Activated CD8-positive, alpha-beta memory T cell treated with anti-CD3 and anti-CD28 coated beads, Interleukin-2, amount 10 ng/mL, durations not matched to agents 7 days and 5 days (primary cell): ENCODE data around the gene STARD10. TPM values are rescaled to one million over a fixed set of nuclear protein-coding genes. Genes with fewer than 3 reads are reported as not detected.

Experiments
- ATAC-seq: fragments of 150-1000 bp; cut with Tn5 transposase; one replicate; pipeline ENCODE4 v1.10.0; 2021; ENCODE audit warnings: moderate library complexity
- CTCF ChIA-PET: fragments of 350-600 bp; sonication (Branson Sonifier 250); formaldehyde crosslinking; loops from one replicate; lab custom pipeline; 2021; ENCODE audit warnings: antibody characterized with exemption; lab: Charles Lee
- DNase-seq: peaks from one replicate; pipeline ENCODE4 v3.0.0-alpha.2; 2020
- H3K27ac Mint-ChIP-seq: one replicate; pipeline ENCODE4 v1.8.0; 2021; ENCODE audit warnings: mild to moderate bottlenecking, mixed read lengths
- H3K27me3 Mint-ChIP-seq: one replicate; pipeline ENCODE4 v1.8.0; 2021; ENCODE audit warnings: mixed read lengths
- H3K36me3 Mint-ChIP-seq: one replicate; pipeline ENCODE4 v1.8.0; 2021; ENCODE audit warnings: mild to moderate bottlenecking, mixed read lengths
- H3K4me1 Mint-ChIP-seq: one replicate; pipeline ENCODE4 v1.8.0; 2021; ENCODE audit warnings: mixed read lengths
- H3K4me3 Mint-ChIP-seq: one replicate; pipeline ENCODE4 v1.8.0; 2021; ENCODE audit warnings: mild to moderate bottlenecking, moderate library complexity, mixed read lengths
- H3K9me3 Mint-ChIP-seq: one replicate; pipeline ENCODE4 v1.8.0; 2022; ENCODE audit warnings: low read depth, mixed read lengths
- total RNA-seq, 2 experiments: library from RNA; stranded (reverse); gene quantifications; one replicate each; pipeline ENCODE4 v1.2.3, GENCODE V29; 2021

Gene STARD10
- total RNA-seq, 2 experiments from 2014 or later, result 8.4 to 18.4 TPM

DNA sequence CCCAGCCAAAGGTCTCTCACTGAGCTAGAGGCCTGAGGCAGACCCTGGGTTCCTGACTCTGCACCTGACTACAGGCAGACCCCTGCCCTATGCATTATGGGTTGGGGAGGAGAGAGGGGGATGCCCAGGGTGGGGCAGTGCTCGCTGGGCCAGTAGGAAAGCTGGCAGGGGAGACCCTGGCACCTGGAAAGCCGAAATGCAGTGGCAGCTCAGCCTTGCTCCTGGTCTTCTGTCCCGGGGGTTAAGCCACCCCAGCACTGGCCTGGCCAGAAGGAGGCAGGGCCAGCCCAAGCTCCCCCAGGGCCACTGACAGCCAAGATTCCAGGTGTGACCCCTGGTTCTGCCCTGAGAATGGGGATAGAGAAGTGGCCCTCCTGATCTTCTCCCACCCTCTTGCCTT, 47.0 kb downstream of the STARD10 start:
- ATAC-seq (no peak), DNase-seq (no peak)
- Mint-ChIP-seq H3K4me3 (no peak overlapping the region), H3K27ac (no peak overlapping the region), H3K4me1 (peaks cover 42% of the 10 kb centered on the region), H3K9me3 (no peaks in the 10 kb centered on the region), H3K27me3 (no peaks in the 10 kb centered on the region), H3K36me3 (peaks cover 3% of the 10 kb centered on the region)
- CTCF ChIA-PET, result interaction anchor here (0.7 to 3.0 kb wide), 4 partner anchors 10 to 46 kb away, joined by 3 to 10 read pairs (median 6); partner anchors contain the start of gene STARD10

DNA sequence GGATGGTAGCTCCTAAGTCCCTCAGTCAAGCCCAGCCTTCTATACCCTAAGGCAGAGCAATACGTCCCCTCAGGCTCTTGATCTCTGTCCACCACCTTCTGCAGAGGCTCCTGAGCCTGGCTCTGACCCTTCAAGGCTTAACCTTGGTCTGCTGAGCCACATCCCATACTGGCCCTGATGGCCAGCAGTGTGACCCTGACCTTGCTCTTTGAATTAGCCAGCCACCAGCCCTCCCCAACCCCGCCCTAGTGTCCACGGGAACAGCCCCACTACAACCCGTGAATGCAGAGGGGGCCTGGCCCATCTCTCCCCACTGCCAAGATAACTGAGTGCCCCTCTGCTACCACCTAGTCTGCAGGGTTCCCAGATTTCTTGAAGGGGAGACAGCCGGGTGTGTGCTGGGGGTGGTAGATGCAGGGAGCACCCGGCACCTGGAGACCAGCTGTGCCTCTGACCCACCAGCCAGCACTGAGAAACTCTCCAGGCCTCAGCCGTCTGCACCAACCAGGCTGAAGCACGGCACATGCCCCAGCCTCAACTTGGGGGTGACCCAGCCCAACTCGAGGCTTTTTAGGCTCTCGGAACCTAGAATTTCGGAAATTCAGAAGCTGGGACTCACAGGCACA, 47.8 kb downstream of the STARD10 start:
- Mint-ChIP-seq H3K9me3 (no peaks in the 10 kb centered on the region), H3K27ac (no peak overlapping the region), H3K4me3 (no peak overlapping the region), H3K27me3 (no peaks in the 10 kb centered on the region), H3K36me3 (peaks cover 3% of the 10 kb centered on the region), H3K4me1 (peaks cover 45% of the 10 kb centered on the region)
- DNase-seq, result no peak
- ATAC-seq, result no peak
- CTCF ChIA-PET, result interaction anchor here (0.7 to 3.0 kb wide), 4 partner anchors 9 to 47 kb away, joined by 3 to 10 read pairs (median 6); partner anchors contain the start of gene STARD10

DNA sequence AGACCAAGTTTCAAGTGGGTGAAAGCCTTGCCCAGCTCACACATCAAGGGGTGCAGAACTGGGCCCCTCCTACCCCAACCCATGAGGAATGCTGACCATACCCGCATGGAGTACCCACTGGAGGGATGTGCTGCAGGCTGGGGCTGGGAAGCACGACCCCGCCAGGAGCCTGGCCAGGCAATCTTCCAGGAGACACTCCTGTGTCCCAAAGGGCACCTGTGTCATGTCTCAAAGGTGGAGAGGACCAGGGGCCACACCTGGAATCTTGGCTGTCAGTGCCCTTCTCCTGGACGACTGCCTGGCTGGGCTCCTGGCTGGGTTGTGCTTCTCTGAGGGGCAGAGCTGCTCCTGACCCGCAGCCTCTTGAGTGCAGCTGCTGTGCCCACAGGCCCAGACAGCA, 48.3 kb downstream of the STARD10 start:
- ATAC-seq (no peak), DNase-seq (no peak)
- CTCF ChIA-PET, result interaction anchor here (0.8 to 3.0 kb wide), 2 partner anchors 20 kb away, joined by 4 to 10 read pairs; no protein-coding TSS in a partner anchor
- H3K4me3 Mint-ChIP-seq, result no peak overlapping the region
- no peaks in the 10 kb centered on the region for H3K27me3 Mint-ChIP-seq
- H3K4me1 Mint-ChIP-seq, result peaks cover 45% of the 10 kb centered on the region
- H3K9me3 Mint-ChIP-seq, result no peaks in the 10 kb centered on the region
- no peak overlapping the region for H3K27ac Mint-ChIP-seq
- peaks cover 3% of the 10 kb centered on the region for H3K36me3 Mint-ChIP-seq

DNA sequence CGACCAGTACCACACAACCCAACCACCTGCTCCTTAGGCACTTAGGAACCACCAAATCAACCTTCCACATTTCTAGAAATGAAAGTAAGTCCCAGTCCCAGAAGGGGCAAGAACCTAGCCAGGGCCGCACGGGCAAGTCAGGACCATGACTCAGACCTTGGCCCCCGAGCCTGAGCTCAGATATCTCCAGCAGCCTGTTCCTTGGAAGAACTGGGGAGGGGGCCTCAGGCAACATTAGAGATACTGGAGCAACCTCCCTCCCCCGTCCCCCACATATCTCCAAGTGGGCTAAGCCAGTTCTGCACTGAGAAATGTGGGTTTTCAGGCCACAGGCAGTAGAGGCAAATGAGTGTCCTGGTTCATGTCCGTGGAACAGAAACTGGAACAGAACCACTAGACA, 49.4 kb downstream of the STARD10 start:
- CTCF ChIA-PET, result interaction anchor here (0.8 kb wide), 1 partner anchor 19 kb away, joined by 4 read pairs; no protein-coding TSS in a partner anchor

DNA sequence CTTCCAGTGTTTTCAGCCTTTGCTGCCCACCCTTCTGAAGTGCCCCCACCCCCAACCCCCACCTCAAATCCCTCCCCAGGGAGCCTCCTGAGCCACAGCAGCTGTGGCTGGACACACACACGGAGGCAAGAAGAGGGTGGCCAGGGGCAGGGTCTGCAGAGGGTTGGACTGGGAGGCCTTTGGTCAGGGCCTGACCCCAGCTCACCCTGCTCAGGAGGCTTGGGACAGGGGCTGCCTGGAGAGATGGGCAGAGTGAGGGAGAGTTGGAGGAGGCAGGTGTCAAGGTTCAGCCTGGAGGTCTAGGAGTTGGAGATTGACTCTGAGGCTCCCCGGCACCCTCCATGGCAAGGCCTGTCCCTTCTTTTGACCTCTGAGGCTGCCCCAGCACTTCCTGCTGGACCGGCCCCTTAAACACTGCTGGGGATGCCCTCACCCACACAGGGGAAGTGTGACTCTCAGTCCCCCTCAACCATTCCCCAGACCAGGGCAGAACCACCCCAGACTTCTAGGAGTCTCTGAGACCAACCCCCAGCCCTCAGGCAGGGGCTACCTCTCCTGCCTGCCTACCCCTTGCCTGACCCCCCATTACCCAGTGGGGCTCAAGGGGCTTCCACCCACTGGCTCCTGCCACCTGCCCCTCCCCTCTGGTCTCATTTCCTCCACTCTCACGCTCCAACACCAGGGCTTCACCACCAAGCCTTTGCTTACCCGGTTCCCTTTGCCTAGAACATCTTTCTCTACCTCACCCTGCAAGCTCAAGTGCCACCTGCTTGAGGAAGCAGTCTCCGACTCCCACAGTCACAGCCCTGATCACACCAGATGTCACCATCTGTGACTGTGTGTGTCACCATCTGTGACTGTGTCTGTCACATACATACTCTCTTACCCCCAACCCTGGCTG, 50.3 kb downstream of the STARD10 start:
- CTCF ChIA-PET, result interaction anchor here (3.3 kb wide), 1 partner anchor 18 kb away, joined by 13 read pairs; no protein-coding TSS in a partner anchor
- no peak overlapping the region for H3K4me3 Mint-ChIP-seq
- peaks cover 53% of the 10 kb centered on the region for H3K4me1 Mint-ChIP-seq
- DNase-seq (no peak), ATAC-seq (no peak)
- H3K27ac Mint-ChIP-seq, result peak overlapping the region; percentile 20
- H3K27me3 Mint-ChIP-seq, result no peaks in the 10 kb centered on the region
- H3K9me3 Mint-ChIP-seq, result no peaks in the 10 kb centered on the region
- H3K36me3 Mint-ChIP-seq, result peaks cover 2% of the 10 kb centered on the region

More for the DNA sequence above, 49.4 kb downstream of the STARD10 start:
- H3K36me3 Mint-ChIP-seq, result peaks cover 3% of the 10 kb centered on the region
- DNase-seq, result no peak
- H3K9me3 Mint-ChIP-seq, result no peaks in the 10 kb centered on the region
- no peak overlapping the region for H3K4me3 Mint-ChIP-seq
- H3K27me3 Mint-ChIP-seq, result no peaks in the 10 kb centered on the region
- peaks cover 51% of the 10 kb centered on the region for H3K4me1 Mint-ChIP-seq
- H3K27ac Mint-ChIP-seq, result no peak overlapping the region
- no peak for ATAC-seq

DNA sequence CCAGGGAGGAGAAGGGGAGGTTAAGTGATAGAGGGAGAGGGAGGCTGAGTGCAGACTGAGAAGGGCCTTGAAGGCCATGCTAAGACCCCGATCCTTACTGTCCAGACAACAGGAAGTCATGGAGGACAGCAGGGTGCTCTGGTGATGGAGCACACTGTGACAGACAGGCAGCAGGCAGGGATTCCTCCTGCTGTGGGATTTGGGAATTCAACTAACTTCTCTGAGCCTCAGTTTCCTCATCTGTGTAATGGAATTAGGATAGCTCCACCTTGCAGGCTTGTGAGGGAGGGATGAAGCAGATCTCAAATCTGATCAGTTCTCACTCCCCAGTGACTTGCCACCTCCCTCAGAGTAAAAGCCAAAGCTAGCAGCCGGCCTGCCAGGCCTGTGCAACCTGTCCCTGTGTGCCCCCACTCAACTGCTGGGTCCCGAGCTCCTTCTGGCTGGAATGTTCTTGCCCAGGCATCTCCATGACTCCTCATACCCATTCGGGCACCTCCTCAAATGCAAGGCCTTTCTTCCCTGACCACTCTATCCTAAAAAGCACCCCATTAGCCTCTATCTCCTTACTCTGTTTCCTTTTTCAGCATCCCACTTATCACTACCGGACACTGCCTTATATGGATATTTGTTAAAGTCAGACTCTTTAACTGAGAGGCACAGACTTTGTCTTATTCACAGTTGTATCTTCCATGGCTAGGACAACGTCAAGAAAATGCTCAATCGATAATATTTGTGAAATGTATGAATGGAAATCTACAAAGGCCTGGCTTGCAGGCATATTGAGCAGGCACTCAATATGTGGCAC, 51.1 kb downstream of the STARD10 start:
- CTCF ChIA-PET, result interaction anchor here (3.3 kb wide), 1 partner anchor 18 kb away, joined by 13 read pairs; no protein-coding TSS in a partner anchor
- Mint-ChIP-seq H3K4me1 (peaks cover 56% of the 10 kb centered on the region), H3K36me3 (no peaks in the 10 kb centered on the region), H3K9me3 (no peaks in the 10 kb centered on the region), H3K4me3 (no peak overlapping the region), H3K27ac (no peak overlapping the region), H3K27me3 (no peaks in the 10 kb centered on the region)
- DNase-seq, result no peak
- ATAC-seq, result no peak

DNA sequence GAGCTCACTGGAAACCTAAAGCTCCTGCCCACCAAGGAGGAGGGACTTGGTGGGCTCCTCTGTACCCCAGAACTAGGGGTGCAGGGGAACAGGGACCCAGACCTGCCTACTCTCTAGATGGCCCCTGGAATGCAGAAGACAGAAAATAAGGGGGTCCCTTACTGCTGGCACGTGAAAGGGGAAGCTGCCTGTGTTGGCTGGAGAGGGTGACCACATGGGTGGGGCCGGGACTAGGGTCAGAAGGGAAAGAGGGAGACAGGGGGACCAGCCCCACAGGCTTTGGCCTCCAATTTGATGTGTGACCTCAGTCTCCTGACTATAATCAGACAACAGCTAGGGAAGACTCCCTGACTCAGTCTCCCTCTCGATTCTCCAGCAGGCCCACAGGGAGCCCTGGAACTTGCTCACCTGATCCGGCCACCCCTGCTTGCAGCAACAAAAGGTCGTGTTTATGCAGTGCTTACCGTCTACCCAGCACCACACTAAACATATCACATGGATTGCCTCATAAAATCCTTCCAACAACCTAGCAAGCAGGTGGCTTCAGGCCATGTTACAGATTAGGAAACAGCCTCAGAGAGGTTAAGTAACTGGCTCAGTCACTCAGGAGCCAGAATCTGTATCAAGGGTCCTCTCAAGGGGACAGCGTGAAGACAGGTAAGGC, 51.9 kb downstream of the STARD10 start:
- CTCF ChIA-PET, result interaction anchor here (1.4 to 3.3 kb wide), 3 partner anchors 11 to 71 kb away, joined by 4 to 13 read pairs (median 7); no protein-coding TSS in a partner anchor
- Mint-ChIP-seq H3K27ac (peak overlapping the region; percentile 27), H3K9me3 (no peaks in the 10 kb centered on the region), H3K4me3 (no peak overlapping the region), H3K4me1 (peaks cover 64% of the 10 kb centered on the region), H3K36me3 (no peaks in the 10 kb centered on the region), H3K27me3 (no peaks in the 10 kb centered on the region)
- no peak for ATAC-seq
- no peak for DNase-seq

DNA sequence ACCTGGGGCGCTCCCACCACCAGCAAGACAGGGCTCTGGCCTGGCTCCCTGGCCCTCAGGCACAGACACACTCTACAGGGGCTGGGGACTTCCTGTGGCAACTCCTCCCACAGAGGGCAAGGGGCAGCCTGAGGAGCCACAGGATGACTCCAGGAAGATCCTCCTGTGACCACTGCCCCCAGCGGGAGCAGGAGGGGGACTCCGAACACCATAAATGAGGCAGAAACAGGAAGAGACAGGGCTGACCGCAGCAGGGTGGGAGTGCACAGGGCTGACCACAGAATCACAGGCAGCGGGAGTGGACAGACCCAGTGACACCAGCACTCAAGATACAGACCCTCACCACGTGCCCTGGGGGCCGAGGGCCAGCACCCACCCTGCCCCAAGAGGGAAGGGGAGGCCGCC, 52.4 kb downstream of the STARD10 start:
- Mint-ChIP-seq H3K36me3 (no peaks in the 10 kb centered on the region), H3K4me3 (no peak overlapping the region), H3K27ac (peak overlapping the region; percentile 82), H3K9me3 (no peaks in the 10 kb centered on the region), H3K4me1 (peaks cover 69% of the 10 kb centered on the region), H3K27me3 (no peaks in the 10 kb centered on the region)
- DNase-seq, result no peak
- CTCF ChIA-PET, result interaction anchor here (1.3 to 3.3 kb wide), 4 partner anchors 10 to 71 kb away, joined by 3 to 13 read pairs (median 6); no protein-coding TSS in a partner anchor
- ATAC-seq, result no peak

DNA sequence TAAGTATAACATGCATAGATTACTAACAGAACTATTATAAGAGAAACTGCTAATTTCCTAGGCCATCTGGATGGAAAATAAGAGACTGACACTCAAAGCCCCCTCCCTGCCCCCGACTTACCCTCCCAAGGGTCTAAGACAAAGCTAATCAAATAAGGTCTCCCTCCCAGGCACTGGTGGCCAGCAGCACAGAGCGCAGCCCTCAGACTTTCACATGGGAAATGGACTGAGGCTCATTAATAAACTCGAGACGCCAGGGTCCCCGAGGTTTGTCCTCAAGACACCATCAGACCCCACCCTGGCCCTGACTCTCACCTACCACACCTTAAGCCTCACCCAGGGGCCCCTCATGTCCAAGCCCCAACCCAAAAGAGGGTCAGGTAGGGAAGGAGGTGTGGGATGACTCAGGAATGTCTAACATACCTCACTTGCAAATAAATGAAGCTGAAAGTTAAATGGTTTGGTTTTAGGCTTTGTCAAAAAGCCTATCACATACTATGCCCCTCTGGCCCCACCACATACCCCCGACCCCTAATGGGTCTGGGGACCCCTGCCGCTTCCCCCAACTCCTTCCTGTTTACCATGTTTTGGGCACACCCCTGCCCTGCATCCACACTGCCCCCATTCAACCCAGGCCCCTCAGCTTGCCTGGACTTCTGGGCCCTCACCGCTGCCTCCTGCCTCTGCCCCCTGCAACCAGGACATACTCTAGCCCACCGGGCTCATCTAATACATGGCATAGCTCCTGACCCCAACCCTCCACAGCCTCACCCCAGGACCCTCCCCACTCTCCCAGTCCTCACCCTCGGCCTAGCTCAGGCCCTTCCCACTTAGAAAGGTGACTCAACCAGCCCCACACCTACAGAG, 53.1 kb downstream of the STARD10 start:
- Mint-ChIP-seq H3K9me3 (no peaks in the 10 kb centered on the region), H3K27ac (peak overlapping the region; percentile 82), H3K4me1 (peaks cover 73% of the 10 kb centered on the region), H3K36me3 (no peaks in the 10 kb centered on the region), H3K27me3 (no peaks in the 10 kb centered on the region), H3K4me3 (no peak overlapping the region)
- ATAC-seq, result no peak
- DNase-seq, result no peak
- CTCF ChIA-PET, result interaction anchor here (1.2 to 3.3 kb wide), 6 partner anchors 10 to 72 kb away, joined by 3 to 13 read pairs (median 4); partner anchors contain the start of gene STARD10

DNA sequence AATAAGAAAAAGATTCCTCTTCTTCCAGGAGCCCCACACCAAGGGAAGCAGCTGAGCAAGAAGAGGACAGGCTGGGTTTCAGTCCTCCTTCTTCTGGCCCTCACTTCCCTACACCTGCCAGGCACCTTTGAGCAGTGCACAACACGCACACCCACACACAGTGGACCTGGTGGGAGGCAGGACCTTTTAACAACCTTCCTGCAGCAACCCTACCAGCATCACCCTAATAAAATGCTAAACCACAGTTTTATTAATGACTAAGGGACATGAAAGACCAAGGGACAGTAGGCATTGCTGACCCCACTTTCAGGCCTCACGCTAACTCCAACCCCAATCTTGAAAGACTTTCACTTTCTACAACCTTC, 53.8 kb downstream of the STARD10 start:
- DNase-seq, result no peak
- Mint-ChIP-seq H3K36me3 (no peaks in the 10 kb centered on the region), H3K4me3 (no peak overlapping the region), H3K27me3 (no peaks in the 10 kb centered on the region), H3K4me1 (peaks cover 77% of the 10 kb centered on the region), H3K9me3 (no peaks in the 10 kb centered on the region), H3K27ac (peak overlapping the region; percentile 82)
- no peak for ATAC-seq
- CTCF ChIA-PET, result interaction anchor here (0.8 to 3.3 kb wide), 6 partner anchors 15 to 73 kb away, joined by 3 to 13 read pairs (median 3); partner anchors contain the start of gene STARD10

DNA sequence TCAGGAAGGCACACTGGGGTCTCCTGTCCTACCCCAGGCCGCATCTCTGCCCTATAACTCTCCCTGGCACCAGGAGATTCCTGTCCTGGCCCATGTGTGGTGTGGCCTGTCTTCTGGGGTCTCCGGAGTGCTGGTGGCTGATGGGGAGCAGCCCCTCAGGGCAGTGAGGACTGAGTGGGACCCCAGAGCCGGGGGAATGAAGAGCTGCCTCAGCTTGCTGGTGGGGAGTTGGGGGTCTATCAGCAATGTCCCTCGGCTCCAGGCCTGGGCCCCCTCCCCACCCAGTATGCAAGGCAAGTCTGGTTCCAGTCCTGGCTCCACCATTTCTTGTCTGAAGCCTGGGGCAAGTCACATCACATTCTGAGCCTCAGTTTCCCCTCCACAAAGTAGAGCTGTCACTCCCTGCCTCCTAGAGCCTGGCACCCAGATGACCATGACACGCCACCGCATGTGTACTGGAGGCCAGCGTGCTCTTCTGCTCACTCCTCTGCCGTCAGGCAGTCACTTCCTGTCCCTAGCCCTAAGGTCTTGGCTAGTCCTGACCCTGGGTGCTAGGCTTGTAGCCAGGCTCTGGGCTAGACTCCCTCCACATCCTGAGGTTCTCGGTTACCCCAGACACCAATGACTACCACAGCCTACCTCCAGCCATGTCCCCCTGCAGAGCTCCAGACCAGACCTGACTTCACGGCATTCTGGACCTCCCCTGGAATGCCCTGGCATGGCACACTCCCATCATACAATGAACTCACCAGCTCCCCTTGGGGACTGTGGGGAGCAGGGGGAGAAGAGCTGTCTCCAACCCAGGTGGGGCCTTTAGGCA, 54.4 kb downstream of the STARD10 start:
- DNase-seq, result no peak
- no peaks in the 10 kb centered on the region for H3K9me3 Mint-ChIP-seq
- CTCF ChIA-PET, result interaction anchor here (0.8 to 3.1 kb wide), 4 partner anchors 14 to 73 kb away, joined by 3 to 16 read pairs (median 5); partner anchors contain the start of gene STARD10
- no peak overlapping the region for H3K4me3 Mint-ChIP-seq
- no peaks in the 10 kb centered on the region for H3K36me3 Mint-ChIP-seq
- H3K4me1 Mint-ChIP-seq, result peaks cover 77% of the 10 kb centered on the region
- ATAC-seq, result no peak
- H3K27me3 Mint-ChIP-seq, result no peaks in the 10 kb centered on the region
- peak overlapping the region; percentile 82 for H3K27ac Mint-ChIP-seq
